ENCODE measurements around the gene TBX3.

Gene TBX3

GRCh38 chr12:114636723-114637480, 47.1 kb downstream of the TBX3 start:
- H3K9me3 ChIP-seq (ENCODE audit: control insufficient read depth, low read length), result no peaks in the 10 kb centered on the region
- no peak for TF ChIP-seq CTCF (IDR thresholded peaks at IDR 0.05)
- H3K27ac ChIP-seq, result no peak overlapping the region
- no peak overlapping the region for H3K9ac ChIP-seq
- H3K4me1 ChIP-seq, result no peaks in the 10 kb centered on the region
- H3K36me3 ChIP-seq (ENCODE audit: control insufficient read depth, insufficient read depth, low read length), result no peaks in the 10 kb centered on the region
- no peaks in the 10 kb centered on the region for H3K79me2 ChIP-seq
- no peak overlapping the region for H3K4me2 ChIP-seq (ENCODE audit: low read length)
- H3K27me3 ChIP-seq (ENCODE audit: control insufficient read depth, insufficient read depth, low read length), result no peaks in the 10 kb centered on the region
- no peak overlapping the region for H3K4me3 ChIP-seq (ENCODE audit: low read depth, low read length)
- H2AFZ ChIP-seq, result no peak overlapping the region

DNA sequence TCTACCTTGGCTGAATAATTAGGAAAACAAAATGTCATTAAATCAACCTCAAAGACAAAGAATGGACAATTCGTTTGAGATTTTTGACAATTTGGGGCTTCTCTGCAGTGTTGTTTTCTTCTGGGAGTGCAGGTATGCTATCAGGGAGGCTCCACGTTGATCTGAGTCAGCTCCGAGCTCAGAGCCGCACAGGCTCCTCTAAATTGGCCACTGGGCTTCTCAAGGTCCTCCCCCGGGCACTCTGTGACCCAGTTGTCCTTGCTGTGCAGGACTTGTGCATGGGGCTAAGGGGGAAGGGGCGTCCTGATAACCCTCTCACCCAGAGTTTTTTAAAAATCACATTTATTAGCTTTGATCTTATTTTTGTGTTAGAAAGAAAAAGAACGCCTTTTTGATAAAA, 52.7 kb downstream of the TBX3 start:
- no peak overlapping the region for H3K4me2 ChIP-seq (ENCODE audit: low read length)
- no peak overlapping the region for H3K27ac ChIP-seq
- no peaks in the 10 kb centered on the region for H3K27me3 ChIP-seq (ENCODE audit: control insufficient read depth, insufficient read depth, low read length)
- no peak overlapping the region for H2AFZ ChIP-seq
- H3K9ac ChIP-seq, result no peak overlapping the region
- H3K4me3 ChIP-seq (ENCODE audit: low read depth, low read length), result no peak overlapping the region
- no peaks in the 10 kb centered on the region for H3K36me3 ChIP-seq (ENCODE audit: control insufficient read depth, insufficient read depth, low read length)
- no peak for TF ChIP-seq CTCF (IDR thresholded peaks at IDR 0.05)
- no peaks in the 10 kb centered on the region for H3K4me1 ChIP-seq
- H3K79me2 ChIP-seq, result no peaks in the 10 kb centered on the region
- no peaks in the 10 kb centered on the region for H3K9me3 ChIP-seq (ENCODE audit: control insufficient read depth, low read length)

DNA sequence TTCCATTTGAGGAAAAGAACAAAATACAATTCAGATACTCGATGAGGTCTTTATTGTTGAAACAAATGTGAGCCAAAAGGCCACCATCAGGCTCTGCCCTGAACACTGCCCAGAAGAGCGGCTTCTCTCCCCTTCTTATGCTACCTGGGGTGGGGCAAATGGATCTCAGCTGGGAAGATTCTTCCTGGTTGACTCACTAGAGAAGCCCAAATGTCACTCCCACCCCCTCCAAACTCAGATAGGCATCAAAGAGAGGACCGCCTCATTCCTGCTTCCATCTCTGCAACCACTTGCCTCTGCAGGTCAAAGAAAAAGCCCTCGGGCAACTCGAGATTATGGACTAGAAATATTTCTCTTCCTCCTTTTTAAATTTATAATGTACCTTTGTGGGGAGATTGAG, 55.8 kb downstream of the TBX3 start:
- Histone ChIP-seq H3K27ac (no peak overlapping the region), H3K4me1 (no peaks in the 10 kb centered on the region), H3K27me3 (ENCODE audit: control insufficient read depth, insufficient read depth, low read length) (no peaks in the 10 kb centered on the region), H3K36me3 (ENCODE audit: control insufficient read depth, insufficient read depth, low read length) (no peaks in the 10 kb centered on the region), H3K79me2 (no peaks in the 10 kb centered on the region), H3K4me3 (ENCODE audit: low read depth, low read length) (no peak overlapping the region), H3K4me2 (ENCODE audit: low read length) (no peak overlapping the region), H3K9ac (no peak overlapping the region), H2AFZ (no peak overlapping the region), H3K9me3 (ENCODE audit: control insufficient read depth, low read length) (no peaks in the 10 kb centered on the region)
- TF ChIP-seq CTCF (IDR thresholded peaks at IDR 0.05), result no peak

GRCh38 chr12:114627393-114627792, 56.6 kb downstream of the TBX3 start:
- no peak overlapping the region for H3K4me2 ChIP-seq (ENCODE audit: low read length)
- H3K4me3 ChIP-seq (ENCODE audit: low read depth, low read length), result no peak overlapping the region
- no peak overlapping the region for H3K27ac ChIP-seq
- H2AFZ ChIP-seq, result no peak overlapping the region
- no peak for TF ChIP-seq CTCF (IDR thresholded peaks at IDR 0.05)
- no peaks in the 10 kb centered on the region for H3K27me3 ChIP-seq (ENCODE audit: control insufficient read depth, insufficient read depth, low read length)
- no peaks in the 10 kb centered on the region for H3K79me2 ChIP-seq
- H3K9me3 ChIP-seq (ENCODE audit: control insufficient read depth, low read length), result no peaks in the 10 kb centered on the region
- no peaks in the 10 kb centered on the region for H3K36me3 ChIP-seq (ENCODE audit: control insufficient read depth, insufficient read depth, low read length)
- no peak overlapping the region for H3K9ac ChIP-seq
- no peaks in the 10 kb centered on the region for H3K4me1 ChIP-seq

DNA sequence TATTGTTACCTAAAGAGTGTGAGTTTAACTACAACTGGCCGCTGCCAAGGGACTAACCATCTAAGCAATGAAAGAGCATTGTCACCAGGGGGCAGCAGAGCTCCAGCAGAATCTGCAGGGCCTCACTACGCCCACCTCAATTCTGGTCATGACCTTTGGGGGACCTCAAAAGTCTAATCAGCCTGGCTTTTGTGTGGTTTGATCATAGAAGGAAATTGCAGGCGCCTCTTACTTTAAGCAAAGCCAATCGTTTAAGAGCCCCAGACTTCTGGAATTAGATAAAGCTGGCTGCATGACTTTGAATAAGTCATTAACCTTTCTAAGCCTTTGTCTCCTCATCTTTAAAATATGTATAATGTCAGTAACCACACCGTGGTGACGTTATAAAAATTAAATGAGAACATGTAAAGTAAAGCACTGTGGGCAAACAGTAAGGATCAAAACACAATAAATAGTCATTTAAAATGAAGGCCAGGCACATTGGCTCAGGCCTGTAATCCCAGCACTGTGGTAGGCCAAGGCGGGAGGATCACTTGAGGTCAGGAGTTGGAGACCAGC, 58.6 kb downstream of the TBX3 start:
- no peaks in the 10 kb centered on the region for H3K27me3 ChIP-seq (ENCODE audit: control insufficient read depth, insufficient read depth, low read length)
- no peak overlapping the region for H3K27ac ChIP-seq
- H3K79me2 ChIP-seq, result no peaks in the 10 kb centered on the region
- H3K4me1 ChIP-seq, result no peaks in the 10 kb centered on the region
- H3K4me2 ChIP-seq (ENCODE audit: low read length), result no peak overlapping the region
- H3K4me3 ChIP-seq (ENCODE audit: low read depth, low read length), result no peak overlapping the region
- no peaks in the 10 kb centered on the region for H3K9me3 ChIP-seq (ENCODE audit: control insufficient read depth, low read length)
- peak; percentile 8 for TF ChIP-seq CTCF (IDR thresholded peaks at IDR 0.05)
- no peaks in the 10 kb centered on the region for H3K36me3 ChIP-seq (ENCODE audit: control insufficient read depth, insufficient read depth, low read length)
- H3K9ac ChIP-seq, result no peak overlapping the region
- no peak overlapping the region for H2AFZ ChIP-seq

Data from parathyroid adenoma (tissue), 2 donors.